ENCODE data around the gene PCSK5. TPM values are rescaled to one million over a fixed set of nuclear protein-coding genes. Genes with fewer than 3 reads are reported as not detected.

Gene PCSK5
- total and polyA plus RNA-seq, 10 donors, result 0.28 to 8.1 (median 5.5) TPM

GRCh38 chr9:75950998-75951397 lies 60.5 kb downstream of the PCSK5 start:
- H3K4me1 ChIP-seq, result no peaks in the 10 kb centered on the region
- DNase-seq, result no peak
- H3K27me3 ChIP-seq (replicated peaks in 1 of 7), result no peaks in the 10 kb centered on the region
- no peak overlapping the region for H3K27ac ChIP-seq
- intact Hi-C loops (cut with DNase I; ENCODE audit: low total_unique reads), result no loop called here
- H3K4me3 ChIP-seq, result no peak overlapping the region
- no peaks in the 10 kb centered on the region for H3K36me3 ChIP-seq
- no peak for TF ChIP-seq POLR2AphosphoS5 (IDR thresholded peaks at IDR 0.05)
- no peak for TF ChIP-seq POLR2A (IDR thresholded peaks at IDR 0.05)
- no peak for TF ChIP-seq CTCF (IDR thresholded peaks at IDR 0.05 in 8 of 11, conservative IDR thresholded peaks at IDR 0.05 in 3 of 11)
- no peaks in the 10 kb centered on the region for H3K9me3 ChIP-seq
- WGBS, 5 donors, result 80 to 96% (median 92%) methylated on average over 3 of the region's 3 CpGs

- intact Hi-C loops (cut with DNase I; ENCODE audit: low total_unique reads), result no loop called here
- no peak overlapping the region for H3K27ac ChIP-seq
- 52 to 73% (median 52%) methylated on average over 2 of the region's 2 CpGs for WGBS, 5 donors
- H3K4me3 ChIP-seq, result no peak overlapping the region
- no peaks in the 10 kb centered on the region for H3K4me1 ChIP-seq
- no peaks in the 10 kb centered on the region for H3K27me3 ChIP-seq (replicated peaks in 1 of 7)
- DNase-seq, result no peak
- no peaks in the 10 kb centered on the region for H3K36me3 ChIP-seq
- TF ChIP-seq POLR2A (IDR thresholded peaks at IDR 0.05), result no peak
- no peaks in the 10 kb centered on the region for H3K9me3 ChIP-seq
Observed at GRCh38 chr9:75953218-75953617, 62.7 kb downstream of the PCSK5 start.

- Histone ChIP-seq H3K36me3 (no peaks in the 10 kb centered on the region), H3K4me3 (no peak overlapping the region), H3K9me3 (no peaks in the 10 kb centered on the region), H3K27ac (no peak overlapping the region), H3K4me1 (no peaks in the 10 kb centered on the region), H3K27me3 (replicated peaks in 1 of 7) (no peaks in the 10 kb centered on the region)
- no peak for DNase-seq
- intact Hi-C loops (cut with DNase I; ENCODE audit: low total_unique reads), result no loop called here
- TF ChIP-seq POLR2A (IDR thresholded peaks at IDR 0.05) (no peak), POLR2AphosphoS5 (IDR thresholded peaks at IDR 0.05) (no peak), CTCF (IDR thresholded peaks at IDR 0.05 in 8 of 11, conservative IDR thresholded peaks at IDR 0.05 in 3 of 11) (no peak)
- WGBS, 5 donors, result 87 to 97% (median 91%) methylated on average over 1 of the region's 1 CpG
Observed at GRCh38 chr9:75956161-75956560, 65.7 kb downstream of the PCSK5 start.

GRCh38 chr9:75957116-75957515 lies 66.6 kb downstream of the PCSK5 start:
- DNase-seq, result no peak
- WGBS, 5 donors, result 90 to 97% (median 95%) methylated on average over 3 of the region's 3 CpGs
- Histone ChIP-seq H3K27ac (no peak overlapping the region), H3K9me3 (no peaks in the 10 kb centered on the region), H3K4me1 (no peaks in the 10 kb centered on the region), H3K4me3 (no peak overlapping the region), H3K36me3 (no peaks in the 10 kb centered on the region), H3K27me3 (replicated peaks in 1 of 7) (no peaks in the 10 kb centered on the region)
- no peak for TF ChIP-seq CTCF (IDR thresholded peaks at IDR 0.05 in 8 of 11, conservative IDR thresholded peaks at IDR 0.05 in 3 of 11)
- intact Hi-C loops (cut with DNase I; ENCODE audit: low total_unique reads), result no loop called here

GRCh38 chr9:75958226-75958625 lies 67.8 kb downstream of the PCSK5 start:
- Histone ChIP-seq H3K36me3 (no peaks in the 10 kb centered on the region), H3K9me3 (no peaks in the 10 kb centered on the region), H3K4me3 (no peak overlapping the region), H3K27ac (no peak overlapping the region), H3K4me1 (no peaks in the 10 kb centered on the region), H3K27me3 (replicated peaks in 1 of 7) (no peaks in the 10 kb centered on the region)
- TF ChIP-seq POLR2A (IDR thresholded peaks at IDR 0.05) (no peak), POLR2AphosphoS5 (IDR thresholded peaks at IDR 0.05) (no peak), CTCF (IDR thresholded peaks at IDR 0.05 in 8 of 11, conservative IDR thresholded peaks at IDR 0.05 in 3 of 11) (no peak)
- 69 to 84% (median 83%) methylated on average over 3 of the region's 3 CpGs for whole genome bisulfite sequencing, 5 donors
- intact Hi-C loops (cut with DNase I; ENCODE audit: low total_unique reads), result no loop called here
- DNase-seq, result no peak
